Measurements from ENCODE around the gene TMEM62.
A peak's percentile ranks its signal among the peaks of the same experiment; 100 is the strongest.
"Not testable (repeated sequence)": the region's sequence is repeated elsewhere in the genome, so short reads cannot be mapped to it uniquely, and the experiment has no call there.

TMEM62 gene

GRCh38 chr15:43215961-43216360, 82.6 kb downstream of the TMEM62 start:
- DNase-seq: no peak

GRCh38 chr15:43218908-43219706, 85.7 kb downstream of the TMEM62 start:
- Mint-ChIP-seq H3K9me3 (no peaks in the 10 kb centered on the region), H3K36me3 (ENCODE audit: low read depth) (no peaks in the 10 kb centered on the region)

More at GRCh38 chr15:43215961-43216360, 82.6 kb downstream of the TMEM62 start:
- no peaks in the 10 kb centered on the region for H3K4me1 Mint-ChIP-seq
- H3K27ac Mint-ChIP-seq: no peak overlapping the region
- H3K27me3 Mint-ChIP-seq: peaks cover under 1% of the 10 kb centered on the region
- no peak overlapping the region for H3K4me3 Mint-ChIP-seq
- no peak for ATAC-seq
- H3K9me3 Mint-ChIP-seq: no peaks in the 10 kb centered on the region
- no peaks in the 10 kb centered on the region for H3K36me3 Mint-ChIP-seq (ENCODE audit: low read depth)

GRCh38 chr15:43219929-43220928, 86.8 kb downstream of the TMEM62 start:
- H3K36me3 Mint-ChIP-seq (ENCODE audit: low read depth): no peaks in the 10 kb centered on the region
- DNase-seq (no peak), ATAC-seq (peak; percentile 26)
- no peaks in the 10 kb centered on the region for H3K4me1 Mint-ChIP-seq
- H3K27ac Mint-ChIP-seq: no peak overlapping the region
- peaks cover 6% of the 10 kb centered on the region for H3K27me3 Mint-ChIP-seq
- H3K4me3 Mint-ChIP-seq: no peak overlapping the region
- no peaks in the 10 kb centered on the region for H3K9me3 Mint-ChIP-seq

More at GRCh38 chr15:43218908-43219706, 85.7 kb downstream of the TMEM62 start:
- no peak for DNase-seq
- no peak for ATAC-seq
- H3K27ac Mint-ChIP-seq: no peak overlapping the region
- H3K4me1 Mint-ChIP-seq: no peaks in the 10 kb centered on the region
- no peak overlapping the region for H3K4me3 Mint-ChIP-seq
- peaks cover 4% of the 10 kb centered on the region for H3K27me3 Mint-ChIP-seq

- ATAC-seq: no peak
- Mint-ChIP-seq H3K27me3 (peaks cover 10% of the 10 kb centered on the region), H3K27ac (no peak within 1 kb of the TSS), H3K4me1 (peaks cover 5% of the 10 kb centered on the region), H3K36me3 (ENCODE audit: low read depth) (no peaks in the 10 kb centered on the region), H3K9me3 (no peaks in the 10 kb centered on the region), H3K4me3 (no peak within 1 kb of the TSS)
- DNase-seq: no peak
Observed at GRCh38 chr15:43220991-43221403, 87.6 kb downstream of the TMEM62 start, which contains the start of gene EPB42. EPB42 (minus strand) TSS chr15:43221018; CDS start chr15:43220825, 193 bp downstream.

GRCh38 chr15:43221422-43221821, 88.0 kb downstream of the TMEM62 start:
- no peaks in the 10 kb centered on the region for H3K36me3 Mint-ChIP-seq (ENCODE audit: low read depth)
- ATAC-seq: no peak
- no peaks in the 10 kb centered on the region for H3K9me3 Mint-ChIP-seq

GRCh38 chr15:43225201-43225949, 92.0 kb downstream of the TMEM62 start:
- Mint-ChIP-seq H3K27me3 (peaks cover 13% of the 10 kb centered on the region), H3K4me3 (peak overlapping the region; percentile 35), H3K36me3 (ENCODE audit: low read depth) (no peaks in the 10 kb centered on the region), H3K27ac (no peak overlapping the region), H3K4me1 (peaks cover 5% of the 10 kb centered on the region), H3K9me3 (no peaks in the 10 kb centered on the region)
- peak; percentile 92 for ATAC-seq
- DNase-seq: peak; percentile 36

More at GRCh38 chr15:43221422-43221821, 88.0 kb downstream of the TMEM62 start:
- no peak for DNase-seq
- peaks cover 5% of the 10 kb centered on the region for H3K4me1 Mint-ChIP-seq
- peaks cover 10% of the 10 kb centered on the region for H3K27me3 Mint-ChIP-seq
- H3K4me3 Mint-ChIP-seq: no peak overlapping the region
- no peak overlapping the region for H3K27ac Mint-ChIP-seq

GRCh38 chr15:43225950-43226255, 92.5 kb downstream of the TMEM62 start:
- peak overlapping the region; percentile 35 for H3K4me3 Mint-ChIP-seq
- H3K36me3 Mint-ChIP-seq (ENCODE audit: low read depth); H3K27ac Mint-ChIP-seq; H3K9me3 Mint-ChIP-seq; ATAC-seq; H3K4me1 Mint-ChIP-seq; DNase-seq: not testable (repeated sequence)
- peaks cover 13% of the 10 kb centered on the region for H3K27me3 Mint-ChIP-seq

GRCh38 chr15:43226436-43227305, 93.3 kb downstream of the TMEM62 start:
- Mint-ChIP-seq H3K4me1 (peaks cover 5% of the 10 kb centered on the region), H3K27ac (no peak overlapping the region), H3K9me3 (no peaks in the 10 kb centered on the region), H3K27me3 (peaks cover 13% of the 10 kb centered on the region), H3K36me3 (ENCODE audit: low read depth) (no peaks in the 10 kb centered on the region), H3K4me3 (no peak overlapping the region)
- ATAC-seq (no peak), DNase-seq (no peak)

GRCh38 chr15:43229977-43230376, 96.6 kb downstream of the TMEM62 start:
- Mint-ChIP-seq H3K27ac (no peak overlapping the region), H3K4me1 (peaks cover 5% of the 10 kb centered on the region), H3K4me3 (no peak overlapping the region), H3K27me3 (peaks cover 10% of the 10 kb centered on the region), H3K9me3 (no peaks in the 10 kb centered on the region), H3K36me3 (ENCODE audit: low read depth) (no peaks in the 10 kb centered on the region)
- no peak for DNase-seq
- ATAC-seq: no peak

- DNase-seq: no peak
- Mint-ChIP-seq H3K4me1 (peaks cover 3% of the 10 kb centered on the region), H3K4me3 (no peak overlapping the region), H3K9me3 (no peaks in the 10 kb centered on the region), H3K27ac (no peak overlapping the region), H3K36me3 (ENCODE audit: low read depth) (no peaks in the 10 kb centered on the region), H3K27me3 (peaks cover 5% of the 10 kb centered on the region)
- no peak for ATAC-seq
Observed at GRCh38 chr15:43230640-43231115, 97.3 kb downstream of the TMEM62 start.

- Mint-ChIP-seq H3K4me3 (no peak overlapping the region), H3K27ac (no peak overlapping the region), H3K27me3 (peaks cover 5% of the 10 kb centered on the region), H3K9me3 (no peaks in the 10 kb centered on the region), H3K36me3 (ENCODE audit: low read depth) (no peaks in the 10 kb centered on the region), H3K4me1 (no peaks in the 10 kb centered on the region)
- ATAC-seq (no peak), DNase-seq (no peak)
Observed at GRCh38 chr15:43232289-43232874, 99.0 kb downstream of the TMEM62 start.
